ENCODE results near the gene NGLY1. TPM values are rescaled to one million over a fixed set of nuclear protein-coding genes. Genes with fewer than 3 reads are reported as not detected.

The NGLY1 gene
- total and polyA plus RNA-seq, 2 of the 4 experiments (the other 2 are of a cell fraction): 10.0 to 14.9 TPM

GRCh38 chr3:25751725-25752124, 31.5 kb downstream of the NGLY1 start:
- no peak overlapping the region for H3K14ac ChIP-seq (replicated peaks; ENCODE audit: low read depth, low read length)
- H3K27ac ChIP-seq (ENCODE audit: insufficient read depth, low read length): no peak overlapping the region
- H4K8ac ChIP-seq (ENCODE audit: low read depth in 2 of 2, low read length in 2 of 2): no peak overlapping the region
- no TSS peak for BruUV-seq (replicated peaks)
- in situ Hi-C loops (cut with MboI; ENCODE audit: low sequenced_read_pairs): no loop called here
- H3K4me2 ChIP-seq (ENCODE audit: low read depth, low read length): no peak overlapping the region
- H4K20me1 ChIP-seq (ENCODE audit: insufficient read depth, low read length): no peaks in the 10 kb centered on the region
- no peaks in the 10 kb centered on the region for H3K27me3 ChIP-seq (ENCODE audit: control insufficient read depth, insufficient read depth, low read length)
- H3K4ac ChIP-seq (ENCODE audit: low read depth, low read length): no peak overlapping the region
- no peak overlapping the region for H3K9ac ChIP-seq (ENCODE audit: low read depth, low read length)
- no peak overlapping the region for H2AK9ac ChIP-seq (replicated peaks; ENCODE audit: low read depth, low read length, poor library complexity)
- no peak for TF ChIP-seq ELK1 (IDR thresholded peaks at IDR 0.05; ENCODE audit: borderline replicate concordance, low read depth, low read length)
- TF ChIP-seq BHLHE40 (IDR thresholded peaks at IDR 0.05; ENCODE audit: low read depth, low read length): no peak
- no peak for TF ChIP-seq RFX5 (IDR thresholded peaks at IDR 0.05; ENCODE audit: low read depth, low read length)
- TF ChIP-seq CTCF (conservative IDR thresholded peaks at IDR 0.05; ENCODE audit: low read depth, low read length): no peak
- no peak for TF ChIP-seq MAFK (IDR thresholded peaks at IDR 0.05; ENCODE audit: low read depth, low read length)
- TF ChIP-seq MAZ (IDR thresholded peaks at IDR 0.05; ENCODE audit: borderline replicate concordance, low read depth, low read length): no peak
- no peak for TF ChIP-seq USF2 (IDR thresholded peaks at IDR 0.05; ENCODE audit: low read depth, low read length)
- TF ChIP-seq MXI1 (IDR thresholded peaks at IDR 0.05; ENCODE audit: borderline replicate concordance, low read depth, low read length): no peak
- no peak for TF ChIP-seq RAD21 (IDR thresholded peaks at IDR 0.05; ENCODE audit: low read length)
- no peak for TF ChIP-seq FOS (IDR thresholded peaks at IDR 0.05; ENCODE audit: low read depth, low read length)
- TF ChIP-seq CEBPB (IDR thresholded peaks at IDR 0.05; ENCODE audit: low read depth, low read length): no peak
- H2BK120ac ChIP-seq (ENCODE audit: low read depth, low read length): no peak overlapping the region
- H2AK5ac ChIP-seq (ENCODE audit: low read depth, low read length): no peak overlapping the region
- POLR2A ChIA-PET (ENCODE audit: unreplicated experiment): no interaction called here
- no peaks in the 10 kb centered on the region; the same call in 1 of the 2 replicates for H3K9me1 ChIP-seq (ENCODE audit: insufficient read depth, low read length)
- no peaks in the 10 kb centered on the region for H3K4me1 ChIP-seq (ENCODE audit: control insufficient read depth, insufficient read depth, low read length)
- no peak overlapping the region for H4K91ac ChIP-seq (ENCODE audit: insufficient read depth, low read depth, low read length)
- no peak overlapping the region for H3K23ac ChIP-seq (ENCODE audit: low read depth, low read length)
- no peak overlapping the region for H3K56ac ChIP-seq (ENCODE audit: extremely low read depth, insufficient read depth, low read length)
- H3K36me3 ChIP-seq (ENCODE audit: control insufficient read depth, insufficient read depth, low read length): peaks cover 13% of the 10 kb centered on the region; the same call in 1 of the 2 replicates
- dilution Hi-C loops (cut with HindIII; ENCODE audit: low sequenced_read_pairs, unreplicated experiment): no loop called here
- no peak overlapping the region for H4K5ac ChIP-seq (ENCODE audit: low read depth, low read length)
- CTCF ChIA-PET: no interaction called here
- H2AFZ ChIP-seq (replicated peaks; ENCODE audit: low read length, poor library complexity): no peak overlapping the region
- no peak overlapping the region for H3K18ac ChIP-seq (ENCODE audit: low read depth, low read length)
- no peak overlapping the region for H2BK15ac ChIP-seq (ENCODE audit: low read depth, low read length)
- ATAC-seq (ENCODE audit: low read depth): no peak
- intact Hi-C loops (cut with micrococcal nuclease): no loop called here
- H3K9me3 ChIP-seq (ENCODE audit: control insufficient read depth, insufficient read depth, low read length): no peaks in the 10 kb centered on the region
- no peak for DNase-seq
- H2BK20ac ChIP-seq (ENCODE audit: low read depth, low read length): no peak overlapping the region
- no peak overlapping the region for H2BK5ac ChIP-seq (ENCODE audit: low read depth, low read length, poor library complexity, severe bottlenecking)
- peaks cover 0 to 5% of the 10 kb centered on the region in 2 experiments; a peak in 2 of 4 replicates for H3K79me1 ChIP-seq (ENCODE audit: low read depth in 1 of 2, low read length in 2 of 2)
- no peak overlapping the region for H3K4me3 ChIP-seq (ENCODE audit: insufficient read depth, low read depth, low read length)
- no CpG with 5 or more reads among the region's 1 CpG for WGBS, 2 experiments (ENCODE audit: extremely low coverage in 2 of 2, insufficient read length in 1 of 2)
